AG04449 (cell line): ENCODE results near the gene SLC35A2.
A peak's percentile ranks its signal among the peaks of the same experiment; 100 is the strongest.

Experiments used
- CTCF ChIA-PET: fragments of 350-600 bp; formaldehyde crosslinking; extraction: SDS; loops from one replicate; lab custom pipeline; 2021; ENCODE audit warnings: antibody characterized with exemption; lab: Yijun Ruan, JAX
- POLR2A ChIA-PET: fragments of 400-600, 350-600 bp; formaldehyde crosslinking; extraction: SDS; loops from one replicate; lab custom pipeline; 2020; ENCODE audit warnings: antibody characterized with exemption, inconsistent platforms; lab: Yijun Ruan, JAX
- DNase-seq: peaks from one replicate; pipeline ENCODE4 v3.0.0-alpha.2; 2010; ENCODE audit warnings: low read depth, low spot score
- H3K4me3 ChIP-seq: 2 replicates; pipeline ENCODE4 v1.5.1; 2011; ENCODE audit warnings: low read depth, mild to moderate bottlenecking, control low read depth, low read length
- CTCF ChIP-seq: IDR thresholded peaks from one replicate; pipeline ENCODE4 v1.5.1; 2011; ENCODE audit warnings: mild to moderate bottlenecking, moderate library complexity, low read length, control low read depth, inconsistent platforms; ENCODE audit not compliant: insufficient read depth; ENCODE audit errors: missing control alignments

Gene SLC35A2

GRCh38 chrX:48896611-48897011 is 14.8 kb downstream of the SLC35A2 start:
- POLR2A ChIA-PET, result interaction anchor here (1.0 kb wide), 1 partner anchor 14 kb away, joined by 3 read pairs; no protein-coding TSS in a partner anchor
- H3K4me3 ChIP-seq, result peak overlapping the region; percentile 77
- CTCF ChIA-PET, result no interaction called here
- no peak for TF ChIP-seq CTCF
- no peak for DNase-seq

GRCh38 chrX:48894891-48895290 is 16.6 kb downstream of the SLC35A2 start:
- POLR2A ChIA-PET, result no interaction called here
- CTCF ChIA-PET, result no interaction called here

GRCh38 chrX:48893556-48894348 is 17.7 kb downstream of the SLC35A2 start:
- POLR2A ChIA-PET, result no interaction called here
- CTCF ChIA-PET, result interaction anchor here (1.0 kb wide), 1 partner anchor 211 kb away, joined by 3 read pairs; no protein-coding TSS in a partner anchor
- H3K4me3 ChIP-seq, result no peak overlapping the region
- no peak for DNase-seq
- no peak for TF ChIP-seq CTCF

More at GRCh38 chrX:48894891-48895290, 16.6 kb downstream of the SLC35A2 start:
- no peak overlapping the region for H3K4me3 ChIP-seq
- no peak for TF ChIP-seq CTCF
- no peak for DNase-seq

- POLR2A ChIA-PET, result no interaction called here
- DNase-seq, result no peak
- CTCF ChIA-PET, result interaction anchor here (1.0 kb wide), 1 partner anchor 212 kb away, joined by 3 read pairs; no protein-coding TSS in a partner anchor
- H3K4me3 ChIP-seq, result no peak overlapping the region
- no peak for TF ChIP-seq CTCF
These were observed 18.6 kb downstream of the SLC35A2 start for GRCh38 chrX:48892896-48893295.

GRCh38 chrX:48891402-48892288 is 19.8 kb downstream of the SLC35A2 start:
- no peak for DNase-seq
- POLR2A ChIA-PET, result interaction anchor here (0.9 kb wide), 1 partner anchor 59 kb away, joined by 3 read pairs; no protein-coding TSS in a partner anchor
- CTCF ChIA-PET, result interaction anchor here (0.8 to 1.3 kb wide), 2 partner anchors 12 to 25 kb away, joined by 4 to 5 read pairs; no protein-coding TSS in a partner anchor

More at GRCh38 chrX:48891402-48892288, 19.8 kb downstream of the SLC35A2 start:
- H3K4me3 ChIP-seq, result peak overlapping the region; percentile 55
- peak; percentile 65 for TF ChIP-seq CTCF
